Ureter (tissue), 1 donor: ENCODE measurements around the gene TIAM2. TPM values are rescaled to one million over a fixed set of nuclear protein-coding genes. Genes with fewer than 3 reads are reported as not detected.
"Not testable (repeated sequence)": the region's sequence is repeated elsewhere in the genome, so short reads cannot be mapped to it uniquely, and the experiment has no call there.

ENCODE experiments used
- DNase-seq: peaks from one replicate; pipeline ENCODE4 v3.0.0-alpha.2; 2020; ENCODE audit warnings: low spot score
- total RNA-seq: library from RNA; stranded (reverse); gene quantifications from one replicate; pipeline ENCODE4 v1.2.4, GENCODE V29; 2023
- donor health status: DM: yes; HTN: yes; CAD: no.

Gene TIAM2
- total RNA-seq, 1 donor from 2014 or later: 12.8 TPM

DNA sequence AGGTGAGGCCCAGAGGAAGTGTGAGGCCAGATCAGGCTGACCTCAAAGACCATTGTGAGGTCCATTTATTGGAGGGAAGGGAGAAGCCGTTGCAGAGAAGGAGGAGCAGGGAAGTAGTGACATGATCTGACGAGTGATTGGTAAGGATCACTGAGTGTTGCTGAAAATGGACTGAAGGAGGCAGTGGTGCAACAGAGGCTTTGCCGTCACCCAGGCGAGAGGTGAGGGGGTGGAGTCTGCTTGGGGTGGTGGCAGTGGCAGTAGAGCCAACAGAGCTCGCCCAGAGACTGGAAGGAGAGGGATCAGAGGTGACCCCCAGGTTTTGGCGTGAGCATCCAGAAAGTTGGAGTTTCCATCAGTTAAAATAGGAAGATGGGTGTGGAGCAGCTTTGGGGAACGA is 200.8 kb downstream of the TIAM2 start:
- no peak for DNase-seq

DNA sequence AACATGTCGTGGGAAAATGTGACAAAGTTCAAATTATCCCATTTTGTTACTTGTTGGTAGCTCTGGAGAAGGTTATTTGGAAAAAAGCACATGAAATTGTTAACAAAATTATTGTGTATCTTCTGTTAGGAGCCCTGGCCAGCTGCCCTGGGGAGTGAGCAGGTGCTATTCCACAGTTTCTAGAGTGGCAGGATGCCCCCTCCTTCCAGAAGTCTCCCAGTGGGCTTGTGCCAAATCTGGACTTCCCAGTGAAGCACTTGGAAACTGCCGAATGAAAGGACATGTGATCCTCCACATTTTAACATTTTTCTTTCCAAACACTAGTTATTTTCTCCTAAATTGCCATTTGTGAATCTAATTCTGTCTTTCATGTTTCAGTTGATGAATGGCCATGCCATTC is 201.8 kb downstream of the TIAM2 start:
- DNase-seq: no peak

DNA sequence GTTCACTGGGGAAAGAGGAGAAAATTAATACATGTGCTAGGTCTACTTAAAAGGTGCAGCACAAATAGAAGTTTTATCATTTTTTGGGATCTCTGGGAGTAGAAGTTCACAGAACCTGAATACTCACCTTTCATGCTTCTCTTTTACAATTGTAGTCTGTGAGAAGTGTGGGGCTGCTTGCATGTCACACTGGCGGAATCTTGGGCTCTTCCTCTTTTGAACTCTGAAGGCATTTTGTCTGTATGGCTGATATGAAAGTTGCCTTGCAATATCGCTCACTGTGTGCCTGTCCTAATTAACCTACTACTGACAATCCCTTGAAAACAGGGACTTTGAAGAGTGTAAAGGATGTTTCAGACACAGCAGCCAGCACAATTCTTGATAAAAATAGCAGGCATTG is 202.8 kb downstream of the TIAM2 start:
- no peak for DNase-seq

DNA sequence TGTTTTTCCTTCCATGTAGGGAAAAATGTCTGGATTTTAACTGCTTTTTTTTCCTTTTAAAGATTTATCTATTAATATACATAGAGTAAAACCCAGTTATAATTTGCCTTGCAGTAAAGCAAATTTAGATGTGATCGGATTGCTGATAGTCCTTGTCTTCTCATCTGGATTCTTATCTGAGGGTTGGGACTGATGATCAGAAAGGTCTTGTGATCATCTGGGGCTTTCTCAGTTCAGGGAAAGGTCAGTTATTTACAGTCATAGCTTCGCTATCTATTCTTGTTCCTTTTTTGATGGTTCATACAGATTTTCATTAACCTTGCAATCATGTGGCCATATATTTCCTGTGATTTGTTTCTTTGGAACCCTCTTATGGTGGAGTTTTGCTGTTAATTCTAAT is 204.9 kb downstream of the TIAM2 start:
- DNase-seq: no peak

DNA sequence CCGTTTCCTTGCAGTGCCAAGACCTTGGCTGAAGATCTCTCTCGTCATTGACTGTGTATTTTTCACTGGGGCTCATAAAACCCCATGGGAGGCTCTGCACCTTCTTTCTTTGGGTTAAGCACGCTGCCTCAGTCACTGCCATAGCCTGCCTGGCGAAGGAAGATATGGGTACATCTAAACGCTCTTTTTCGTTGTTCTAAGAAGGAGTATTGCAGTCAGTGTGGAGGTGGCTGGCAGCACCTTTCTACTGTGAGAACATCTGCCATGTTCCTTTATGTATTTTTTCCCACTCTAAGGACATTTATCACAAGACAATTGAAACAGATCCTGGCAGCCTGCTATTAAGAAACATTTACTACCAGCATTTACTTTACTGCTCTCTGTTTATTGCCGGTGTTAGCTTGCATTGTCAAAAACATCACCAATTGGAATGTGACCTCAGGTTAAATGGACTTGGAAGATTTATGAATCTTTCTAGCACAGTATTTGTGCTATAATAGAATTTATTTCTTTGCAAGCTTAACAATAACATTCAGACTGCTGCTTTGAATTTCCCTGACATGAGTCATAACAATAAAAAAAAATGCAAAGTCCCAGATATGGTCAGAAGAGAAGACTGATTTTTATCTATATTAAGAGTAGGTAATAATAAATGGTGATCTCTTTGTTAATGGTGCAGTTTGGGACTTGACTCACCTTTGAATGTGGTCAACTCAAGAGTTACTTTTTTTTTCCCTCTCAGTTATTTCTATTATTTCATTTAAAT is 206.5 kb downstream of the TIAM2 start:
- DNase-seq: no peak

DNA sequence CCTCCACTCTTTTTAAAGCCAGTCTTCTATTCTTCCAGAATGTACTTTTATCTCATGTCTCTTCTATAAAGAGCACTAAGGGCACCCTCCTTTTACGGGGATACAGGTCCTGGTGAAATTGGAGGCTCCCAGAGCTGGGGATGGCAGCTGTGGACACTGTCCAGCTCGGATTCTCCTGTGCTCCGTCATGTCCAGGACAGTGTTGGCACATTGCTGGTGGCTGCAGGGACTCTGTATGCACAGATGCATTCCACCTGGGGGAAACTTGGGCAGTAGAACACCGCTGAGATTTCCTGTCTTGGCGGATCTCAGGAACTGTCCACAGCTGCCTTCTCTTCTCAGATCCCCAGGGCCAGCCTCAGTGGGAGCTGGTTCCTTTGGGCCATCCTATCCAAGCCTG is 212.1 kb downstream of the TIAM2 start:
- no peak for DNase-seq

DNA sequence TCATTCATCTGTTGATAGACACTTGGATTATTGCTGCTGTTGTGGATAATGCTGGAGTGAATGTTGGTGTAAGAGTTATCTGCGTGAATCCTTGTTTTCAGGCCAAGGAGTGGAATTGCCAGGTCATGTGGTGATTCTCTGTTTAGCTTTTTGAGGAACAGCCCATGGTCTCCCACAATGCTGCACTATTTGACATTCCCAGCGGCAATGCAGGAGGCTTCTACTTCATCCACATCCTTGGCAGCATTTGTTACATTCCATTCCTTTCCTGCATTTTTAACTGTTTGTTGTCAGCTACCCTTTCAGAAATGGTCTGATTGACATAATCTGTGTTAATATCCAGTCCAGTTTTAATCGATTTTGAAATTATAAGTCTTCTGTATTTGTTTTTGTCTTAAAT is 217.0 kb downstream of the TIAM2 start:
- no peak for DNase-seq

DNA sequence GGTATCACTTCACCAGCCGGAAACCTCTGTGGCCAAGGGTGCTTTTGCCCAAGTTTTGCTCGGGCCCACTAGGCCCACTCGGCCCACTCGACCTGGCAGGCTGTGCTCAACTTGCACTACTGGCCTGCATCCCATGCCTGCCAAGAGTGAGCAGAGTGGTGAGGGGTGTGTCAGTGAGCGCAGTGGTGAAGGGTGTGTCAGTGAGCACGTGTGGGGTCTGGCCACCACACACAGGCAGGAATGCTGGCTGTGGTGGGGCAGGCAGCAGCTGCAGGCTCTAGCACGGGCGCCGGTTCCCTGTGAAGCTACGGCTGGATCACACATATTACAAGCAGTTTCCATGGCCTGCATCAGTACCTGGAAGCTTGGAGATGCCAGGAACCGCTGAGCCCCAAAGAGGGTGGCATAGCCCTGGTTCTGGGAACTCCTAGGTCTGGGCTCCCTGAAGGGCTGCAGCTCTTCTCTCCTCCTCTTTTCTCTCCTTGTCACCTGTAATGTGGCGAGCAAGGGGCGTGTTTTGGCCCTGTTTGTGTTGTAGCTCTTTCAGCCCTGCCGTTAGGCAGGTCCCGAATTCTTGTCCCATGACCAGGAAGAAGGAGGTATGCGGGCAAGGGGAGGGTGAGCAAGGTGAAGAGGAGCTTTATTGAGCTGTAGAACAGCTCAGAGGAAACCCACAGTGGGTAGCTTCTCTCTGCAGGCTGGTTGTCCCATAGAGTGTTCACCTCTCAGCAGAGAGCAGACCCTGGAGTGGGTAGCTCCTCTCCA is 217.7 kb downstream of the TIAM2 start:
- no peak for DNase-seq

DNA sequence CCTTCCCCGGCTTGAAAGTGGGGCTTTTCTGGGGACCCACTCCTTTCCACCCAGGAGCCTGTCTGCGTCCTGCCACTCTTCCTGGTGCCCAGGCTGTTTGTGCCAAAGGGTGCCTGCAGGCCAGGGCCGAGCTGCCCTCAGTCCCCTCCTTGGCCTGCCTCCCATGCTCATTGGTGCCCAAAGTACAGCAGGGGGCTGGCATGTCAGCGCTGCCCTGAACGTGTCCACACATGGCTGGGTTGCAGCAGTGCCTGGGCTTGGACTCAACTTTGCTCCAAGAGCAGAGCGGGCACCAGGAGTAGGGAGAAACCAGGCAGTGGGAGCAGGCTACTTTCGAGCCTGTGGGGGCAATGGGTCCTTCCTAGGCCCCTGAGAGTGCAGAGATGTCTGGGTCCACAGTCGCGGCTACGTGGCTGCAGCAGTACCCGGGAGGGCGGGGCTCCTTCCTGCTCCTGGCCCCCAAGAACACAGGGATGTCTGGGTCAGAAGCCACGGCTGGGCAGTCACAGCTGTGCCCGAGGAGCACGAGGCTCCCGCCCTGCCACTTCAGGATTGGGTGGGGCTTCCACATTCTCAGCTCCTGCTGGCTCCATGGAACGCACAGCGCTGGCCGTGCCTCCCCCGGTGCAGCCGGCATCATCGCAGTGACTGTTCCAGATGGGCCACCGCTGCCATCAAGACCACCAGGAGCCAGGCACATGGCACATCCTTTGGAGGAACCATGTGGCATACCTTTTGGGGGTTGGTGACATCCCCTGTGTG is 218.7 kb downstream of the TIAM2 start:
- DNase-seq: no peak

DNA sequence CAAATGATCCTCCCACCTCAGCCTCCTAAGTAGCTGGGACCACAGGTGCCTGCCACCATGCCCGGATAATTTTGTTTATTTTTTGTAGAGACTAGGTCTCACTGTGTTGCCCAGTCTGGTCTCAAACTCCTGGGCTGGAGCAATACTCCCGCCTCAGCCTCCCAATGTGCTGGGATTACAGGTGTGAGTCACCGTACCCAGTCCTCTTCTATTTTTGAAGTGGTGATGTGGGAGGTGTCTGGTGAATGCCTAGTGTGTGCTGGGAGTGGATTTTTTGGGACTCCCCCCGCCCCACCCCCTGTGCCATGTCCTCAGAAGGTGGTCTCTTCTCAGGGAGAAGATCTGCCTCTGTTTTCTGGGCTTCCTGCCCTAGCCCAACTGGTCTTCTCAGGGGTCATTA is 220.8 kb downstream of the TIAM2 start:
- no peak for DNase-seq

DNA sequence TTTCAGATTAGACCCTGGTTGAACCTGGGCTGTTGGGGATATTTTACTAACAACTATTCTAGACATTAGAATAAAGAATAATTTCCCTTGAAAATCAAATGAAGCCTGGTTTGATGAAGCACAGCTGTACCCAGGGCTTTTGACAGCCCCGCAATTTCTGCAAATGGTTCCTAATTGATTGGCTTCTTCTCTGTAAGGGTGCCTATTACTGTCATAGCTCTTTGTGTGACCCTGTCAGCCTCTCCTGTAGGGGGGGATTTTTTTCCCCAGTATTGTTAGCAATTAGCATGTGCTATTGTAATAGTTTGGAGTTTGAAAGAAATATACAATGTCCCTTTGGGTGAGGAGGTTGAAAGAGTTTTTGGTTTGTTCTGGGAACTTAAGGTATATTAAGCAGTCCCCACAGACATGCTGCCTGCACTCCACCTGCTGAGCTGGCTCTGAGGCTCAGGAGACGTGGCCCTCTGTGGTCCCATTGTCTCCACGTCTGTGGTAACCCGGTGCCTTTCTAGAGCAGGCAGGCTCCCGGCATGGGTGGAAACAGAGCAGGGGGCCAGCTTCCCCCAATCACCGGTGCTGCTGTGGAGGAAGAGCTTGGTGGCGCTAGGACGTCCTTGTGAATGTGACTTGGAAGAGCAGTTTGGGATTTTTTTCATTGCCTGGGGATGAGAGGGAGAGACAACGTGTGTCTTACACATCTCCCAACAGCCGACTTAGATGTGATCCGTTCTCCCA is 221.4 kb downstream of the TIAM2 start:
- no peak for DNase-seq

DNA sequence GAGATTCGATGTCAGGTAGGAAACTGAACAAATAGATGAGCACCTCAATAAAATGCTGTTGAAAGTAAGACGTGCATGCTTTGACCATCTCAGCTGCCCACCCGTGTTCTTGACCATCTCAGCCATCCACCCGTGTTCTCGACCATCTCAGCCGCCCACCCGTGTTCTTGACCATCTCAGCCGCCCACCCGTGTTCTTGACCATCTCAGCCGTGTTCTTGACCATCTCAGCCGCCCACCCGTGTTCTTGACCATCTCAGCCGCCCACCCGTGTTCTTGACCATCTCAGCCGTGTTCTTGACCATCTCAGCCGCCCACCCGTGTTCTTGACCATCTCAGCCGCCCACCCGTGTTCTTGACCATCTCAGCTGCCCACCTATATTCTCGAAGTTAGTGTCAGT is 223.6 kb downstream of the TIAM2 start:
- DNase-seq: not testable (repeated sequence)

DNA sequence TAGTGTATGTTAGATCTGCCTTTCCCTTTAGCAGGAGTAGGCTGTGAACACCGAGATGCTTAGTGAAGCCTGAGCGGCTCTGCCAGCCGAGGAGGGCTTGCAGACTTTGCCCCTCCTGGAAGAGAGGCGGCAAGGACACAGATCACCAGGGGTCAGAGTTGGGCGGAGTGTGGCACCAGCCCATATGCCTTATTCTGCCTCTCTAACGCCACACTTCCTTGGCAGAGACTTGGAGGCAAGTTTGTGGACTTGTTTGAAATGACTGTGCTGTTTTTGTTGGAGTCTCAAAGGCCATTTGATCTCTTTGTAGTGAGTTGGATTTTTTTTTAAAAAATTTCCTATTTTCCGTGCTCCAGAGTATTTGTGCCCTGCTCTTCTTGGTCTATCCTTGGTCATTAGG is 224.2 kb downstream of the TIAM2 start:
- no peak for DNase-seq

DNA sequence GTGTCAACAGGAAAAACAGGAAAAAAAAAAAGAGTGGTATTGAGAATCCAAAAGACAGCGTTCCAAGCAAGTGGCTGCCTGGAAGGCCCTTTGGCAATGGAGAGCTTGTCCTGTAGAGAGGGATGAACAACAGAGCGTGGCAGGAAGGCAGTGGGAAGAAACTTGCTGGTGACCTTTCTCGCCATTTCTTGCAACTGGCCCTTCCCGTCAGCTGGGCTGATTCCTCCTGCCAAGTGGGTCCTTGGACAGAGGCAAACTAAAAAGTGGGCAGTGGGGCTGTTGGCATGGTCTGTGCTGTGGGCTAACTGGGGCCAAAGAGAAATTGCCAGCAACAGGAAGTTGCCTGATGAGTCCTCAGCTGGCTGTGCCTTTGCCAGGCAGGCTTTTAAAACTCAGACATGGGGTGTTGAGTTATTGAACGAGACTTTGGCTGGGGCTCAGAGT is 224.8 kb downstream of the TIAM2 start:
- no peak for DNase-seq

DNA sequence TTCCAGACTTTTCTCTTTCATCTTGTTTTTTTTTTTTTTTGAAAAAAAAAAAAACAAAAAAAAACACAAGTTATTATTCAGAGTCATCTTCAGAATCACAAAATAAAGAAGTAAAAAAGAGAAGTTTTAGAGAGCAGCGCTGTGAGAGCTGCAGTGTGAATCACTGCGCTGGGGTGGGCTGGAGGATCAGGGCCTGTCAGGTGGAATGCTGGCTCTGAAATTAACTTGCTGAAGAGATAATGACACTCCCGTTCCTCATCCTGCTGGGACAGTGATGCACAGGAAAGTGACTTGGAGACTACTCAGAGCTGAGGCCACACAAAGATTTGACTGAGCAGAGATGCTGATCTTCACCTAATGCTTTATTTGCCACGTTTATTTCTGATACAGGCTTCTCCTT is 226.0 kb downstream of the TIAM2 start:
- no peak for DNase-seq

DNA sequence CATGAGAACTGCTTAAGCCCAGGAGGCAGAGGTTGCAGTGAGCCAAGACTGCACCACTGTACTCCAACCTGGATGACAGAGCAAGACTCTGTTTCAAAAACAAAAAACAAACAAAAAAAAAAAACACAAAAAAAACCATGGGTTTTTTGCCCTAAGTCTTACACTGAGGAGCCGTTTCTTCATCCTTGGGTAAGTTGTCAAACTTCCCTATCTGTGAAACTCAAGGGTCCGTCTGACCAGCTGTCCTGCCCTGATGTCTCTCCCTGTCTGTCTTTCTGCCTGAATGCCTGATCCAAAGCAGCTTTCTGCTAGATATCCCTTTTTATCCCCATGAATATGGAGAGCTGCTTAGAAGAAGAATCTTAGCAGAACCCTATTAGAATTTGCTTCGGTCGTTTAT is 227.4 kb downstream of the TIAM2 start:
- DNase-seq: no peak

DNA sequence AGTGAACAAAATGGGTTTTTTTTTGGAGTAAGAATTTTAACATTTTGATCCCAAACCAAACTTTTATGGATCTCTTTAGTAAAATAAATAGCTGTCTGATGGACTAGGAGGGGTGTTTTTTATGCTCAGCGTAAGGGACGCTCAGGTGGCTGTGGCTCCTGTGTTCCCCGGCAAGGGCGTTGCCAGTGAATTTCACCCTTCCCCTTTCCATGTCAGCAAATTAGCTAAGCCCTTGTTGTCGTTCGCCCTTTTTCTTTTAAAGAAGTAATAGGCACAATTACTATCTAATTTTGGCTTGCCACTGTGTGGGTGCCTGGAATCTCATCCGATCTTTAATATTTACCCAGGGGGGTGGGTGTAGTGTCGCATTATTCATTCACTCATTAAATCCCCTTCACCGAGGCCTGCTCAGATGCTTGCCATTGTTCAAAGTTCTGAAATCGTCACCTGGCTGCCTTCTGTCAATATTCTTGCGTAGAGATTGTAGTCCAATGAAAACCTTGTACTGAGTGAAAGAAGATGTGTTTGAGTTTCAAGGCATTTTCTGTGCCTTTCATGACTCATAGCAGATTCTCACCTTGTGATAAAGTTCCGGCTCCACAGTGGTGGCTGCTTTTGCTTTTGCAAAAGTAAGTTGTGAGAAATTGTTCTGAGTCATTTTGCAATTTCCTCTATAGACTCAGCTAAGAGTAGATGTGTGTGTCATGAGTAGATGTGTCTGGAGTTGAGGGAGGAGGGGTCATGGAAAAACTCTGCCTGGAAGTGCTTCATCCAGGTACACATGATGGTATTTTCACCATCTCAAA is 228.7 kb downstream of the TIAM2 start:
- DNase-seq: no peak

DNA sequence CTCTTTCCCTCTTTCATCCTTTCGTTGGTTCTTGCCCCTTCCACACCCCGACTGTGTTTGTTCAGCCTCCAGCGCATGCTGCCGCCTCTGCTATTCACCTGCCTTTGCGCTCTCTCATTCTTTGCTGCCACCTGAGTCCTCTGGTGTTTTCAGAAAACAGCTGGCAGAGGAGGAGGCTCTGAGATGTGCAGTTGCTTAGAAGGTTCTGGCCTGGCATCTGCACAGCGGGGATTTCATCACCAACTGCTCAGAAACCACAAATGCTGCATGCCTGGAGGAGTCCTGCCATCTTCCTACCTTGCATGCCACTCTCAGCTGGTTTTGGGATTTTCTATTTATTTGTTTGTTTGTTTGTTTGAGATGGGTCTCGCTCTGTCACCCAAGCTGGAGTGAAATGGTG is 229.5 kb downstream of the TIAM2 start:
- DNase-seq: no peak

DNA sequence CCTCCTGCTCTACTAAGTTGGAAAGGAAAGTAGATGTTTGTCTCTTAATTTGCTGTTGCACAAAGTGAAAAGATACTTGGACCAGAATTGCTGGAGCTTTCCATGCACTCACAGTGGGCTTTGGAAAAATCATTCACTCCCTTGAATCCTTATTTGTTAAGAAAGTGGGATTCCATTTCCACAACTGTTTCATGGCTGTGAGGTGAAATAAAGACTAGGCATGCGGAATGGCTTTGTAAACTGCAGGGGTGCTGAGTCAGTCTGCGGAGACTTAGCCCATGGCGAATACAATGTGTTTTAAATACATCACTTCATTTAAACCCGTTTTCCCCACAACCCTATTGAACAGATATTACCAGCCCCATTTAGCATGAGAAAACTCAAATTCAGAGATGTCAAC is 231.9 kb downstream of the TIAM2 start:
- DNase-seq: no peak

DNA sequence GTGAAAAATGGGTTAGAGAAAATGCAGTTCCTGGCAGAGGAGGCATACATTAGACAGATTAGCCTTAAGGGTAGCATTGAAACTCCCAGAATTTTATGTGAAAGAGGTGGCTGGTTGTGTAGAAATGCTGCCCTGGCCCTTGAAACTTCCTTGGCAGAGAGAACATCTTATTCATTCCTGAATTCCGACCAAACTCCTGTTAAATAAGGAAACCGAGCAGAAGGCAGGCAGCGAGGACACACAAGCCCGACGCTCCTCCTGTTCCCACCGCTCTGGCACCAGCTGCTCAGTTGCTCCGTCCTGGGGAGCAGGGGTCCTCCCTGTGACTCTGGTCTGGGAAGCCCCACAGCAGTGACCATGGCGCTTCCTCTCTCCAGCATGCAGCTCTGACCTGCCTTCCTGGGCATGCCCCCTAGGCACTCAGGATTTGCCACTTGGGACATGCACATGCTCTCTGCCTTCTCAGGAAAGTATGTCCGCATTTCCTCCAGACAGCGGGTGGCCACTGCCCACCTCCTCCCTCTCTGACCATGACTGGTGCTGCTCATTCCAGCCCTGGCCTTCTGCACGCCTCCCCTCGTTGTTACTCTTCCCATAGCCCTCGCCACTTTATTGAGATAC is 233.5 kb downstream of the TIAM2 start:
- DNase-seq: no peak

DNA sequence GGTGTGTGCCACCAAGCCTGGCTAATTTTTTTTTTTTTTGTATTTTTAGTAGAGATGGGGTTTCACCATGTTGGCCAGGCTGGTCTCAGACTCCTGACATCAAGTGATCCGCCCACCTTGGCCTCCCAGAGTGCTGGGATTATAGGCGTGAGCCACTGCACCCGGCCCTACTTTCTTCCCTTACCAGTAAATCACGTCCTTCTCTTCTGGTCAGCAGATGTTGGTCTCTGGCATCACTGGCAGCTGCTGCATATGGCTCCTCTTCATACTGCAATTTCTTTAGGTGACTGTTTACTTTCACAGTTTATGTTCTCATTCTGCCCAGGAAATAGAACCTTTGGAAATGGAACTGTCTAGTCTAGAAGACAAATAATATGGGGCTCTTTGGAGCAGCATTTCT is 235.9 kb downstream of the TIAM2 start:
- DNase-seq: not testable (repeated sequence)
